Gastroesophageal sphincter (tissue), 4 donors: ENCODE data around the gene ABCC10. TPM values are rescaled to one million over a fixed set of nuclear protein-coding genes. Genes with fewer than 3 reads are reported as not detected.
A peak's percentile ranks its signal among the peaks of the same experiment; 100 is the strongest.
"Not testable (repeated sequence)": the region's sequence is repeated elsewhere in the genome, so short reads cannot be mapped to it uniquely, and the experiment has no call there.

Experiments
- ATAC-seq: fragments of 150-250 bp; one replicate; pipeline ENCODE4 v1.9.1; 2016; ENCODE audit warnings: mild to moderate bottlenecking, moderate library complexity
- H3K27ac ChIP-seq, 4 donors: fragments of 200-600 bp; sonication (generic) in 3 of 4; 1 replicate in 3 of 4; 2 replicates in 1 of 4; pipeline ENCODE4 v1.5.1; 2016 to 2019
- H3K27me3 ChIP-seq: fragments of 200-600 bp; sonication (generic); one replicate; pipeline ENCODE4 v1.5.1; 2019
- H3K36me3 ChIP-seq, 2 donors: fragments of 200-600 bp; sonication (generic); one replicate each; pipeline ENCODE4 v1.5.1; 2019; ENCODE audit warnings: control low read depth in 1 of 2
- H3K4me1 ChIP-seq, 3 donors: fragments of 200-600 bp; sonication (generic); 1 replicate in 2 of 3; 2 replicates in 1 of 3; pipeline ENCODE4 v1.5.1; 2016 to 2019; ENCODE audit warnings: control low read depth in 2 of 3
- H3K4me3 ChIP-seq, 2 donors: fragments of 200-600 bp; sonication (generic); one replicate each; pipeline ENCODE4 v1.5.1; 2019; ENCODE audit warnings: mild to moderate bottlenecking in 1 of 2, moderate library complexity in 1 of 2
- H3K9me3 ChIP-seq, 3 donors: fragments of 200-600 bp; sonication (generic); one replicate each; pipeline ENCODE4 v1.5.1; 2017 to 2019; ENCODE audit warnings: control low read depth in 2 of 3
- EP300 ChIP-seq: sonication (generic); formaldehyde crosslinking; IDR thresholded peaks from one replicate; pipeline ENCODE4 v1.6.1; 2017; ENCODE audit warnings: antibody characterized with exemption, mild to moderate bottlenecking
- POLR2A ChIP-seq, 2 donors: fragments of 450-650 bp; IDR thresholded peaks; one replicate each; pipeline ENCODE4 v1.6.1; 2017; ENCODE audit warnings: antibody characterized with exemption in 2 of 2, mild to moderate bottlenecking in 2 of 2, moderate library complexity in 1 of 2
- POLR2AphosphoS5 ChIP-seq: sonication (generic); formaldehyde crosslinking; IDR thresholded peaks from one replicate; pipeline ENCODE4 v1.6.1; 2017; ENCODE audit warnings: antibody characterized with exemption
- whole genome bisulfite sequencing, 2 donors: methylation state at CpG; one replicate each; pipeline ENCODE4 v1.1.5; 2018; ENCODE audit warnings: low coverage in 1 of 2; 5-methylcytosine and 5-hydroxymethylcytosine counted together
- total RNA-seq, 4 donors: library from RNA; depleted of rRNA; stranded (reverse); fragments of >200 nt; gene quantifications; one replicate each; pipeline ENCODE4 v1.1.0, GENCODE V29; 2016
- TF ChIP-seq, protein P1 (sequence below), 4 experiments: fragments of 200-600 bp in 2 of 4; fragments of 450-650 bp in 2 of 4; sonication (generic) in 1 of 4; IDR thresholded peaks; one replicate each; pipeline ENCODE4 v1.5.1; 2017 to 2019; ENCODE audit warnings: antibody characterized with exemption in 4 of 4, mild to moderate bottlenecking in 2 of 4, moderate library complexity in 2 of 4

The ABCC10 gene
- total RNA-seq, 4 donors from 2014 or later, result 7.1 to 19.4 (median 10.2) TPM

DNA sequence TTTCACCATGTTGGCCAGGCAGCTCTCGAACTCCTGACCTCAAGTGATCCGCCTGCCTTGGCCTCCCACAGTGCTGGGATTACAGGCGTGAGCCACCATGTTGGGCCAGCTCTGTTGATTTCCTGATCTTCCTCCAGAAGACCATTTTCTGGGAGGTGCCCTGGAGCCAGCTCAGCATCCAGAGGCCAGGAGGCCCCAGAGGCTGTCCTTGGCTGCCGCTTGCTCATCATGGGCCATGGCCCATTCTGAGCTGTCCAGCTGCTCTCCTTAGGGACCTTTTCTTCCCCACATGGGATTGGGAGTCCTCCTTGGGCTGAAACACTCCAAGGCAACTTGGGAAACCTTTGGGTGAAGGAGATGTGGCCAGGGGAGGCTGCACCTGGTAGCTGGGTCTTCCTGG lies 67.4 kb downstream of the ABCC10 start:
- Histone ChIP-seq H3K27me3 (no peaks in the 10 kb centered on the region), H3K4me3 (no peak overlapping the region), H3K27ac (no peak overlapping the region), H3K9me3 (no peaks in the 10 kb centered on the region), H3K36me3 (peaks cover 0 to 24% of the 10 kb centered on the region in 2 donors), H3K4me1 (peaks cover 2 to 41% (median 29%) of the 10 kb centered on the region in 3 donors)
- ATAC-seq, result no peak
- TF ChIP-seq, protein P1, sequence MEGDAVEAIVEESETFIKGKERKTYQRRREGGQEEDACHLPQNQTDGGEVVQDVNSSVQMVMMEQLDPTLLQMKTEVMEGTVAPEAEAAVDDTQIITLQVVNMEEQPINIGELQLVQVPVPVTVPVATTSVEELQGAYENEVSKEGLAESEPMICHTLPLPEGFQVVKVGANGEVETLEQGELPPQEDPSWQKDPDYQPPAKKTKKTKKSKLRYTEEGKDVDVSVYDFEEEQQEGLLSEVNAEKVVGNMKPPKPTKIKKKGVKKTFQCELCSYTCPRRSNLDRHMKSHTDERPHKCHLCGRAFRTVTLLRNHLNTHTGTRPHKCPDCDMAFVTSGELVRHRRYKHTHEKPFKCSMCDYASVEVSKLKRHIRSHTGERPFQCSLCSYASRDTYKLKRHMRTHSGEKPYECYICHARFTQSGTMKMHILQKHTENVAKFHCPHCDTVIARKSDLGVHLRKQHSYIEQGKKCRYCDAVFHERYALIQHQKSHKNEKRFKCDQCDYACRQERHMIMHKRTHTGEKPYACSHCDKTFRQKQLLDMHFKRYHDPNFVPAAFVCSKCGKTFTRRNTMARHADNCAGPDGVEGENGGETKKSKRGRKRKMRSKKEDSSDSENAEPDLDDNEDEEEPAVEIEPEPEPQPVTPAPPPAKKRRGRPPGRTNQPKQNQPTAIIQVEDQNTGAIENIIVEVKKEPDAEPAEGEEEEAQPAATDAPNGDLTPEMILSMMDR (IDR thresholded peaks at IDR 0.05), result no peak
- TF ChIP-seq POLR2AphosphoS5 (no peak), POLR2A (IDR thresholded peaks at IDR 0.05) (no peak), EP300 (no peak)
- 100% methylated on average over 2 of the region's 4 CpGs; no CpG with 5 or more reads in 1 of the 2 donors for WGBS, 2 donors

DNA sequence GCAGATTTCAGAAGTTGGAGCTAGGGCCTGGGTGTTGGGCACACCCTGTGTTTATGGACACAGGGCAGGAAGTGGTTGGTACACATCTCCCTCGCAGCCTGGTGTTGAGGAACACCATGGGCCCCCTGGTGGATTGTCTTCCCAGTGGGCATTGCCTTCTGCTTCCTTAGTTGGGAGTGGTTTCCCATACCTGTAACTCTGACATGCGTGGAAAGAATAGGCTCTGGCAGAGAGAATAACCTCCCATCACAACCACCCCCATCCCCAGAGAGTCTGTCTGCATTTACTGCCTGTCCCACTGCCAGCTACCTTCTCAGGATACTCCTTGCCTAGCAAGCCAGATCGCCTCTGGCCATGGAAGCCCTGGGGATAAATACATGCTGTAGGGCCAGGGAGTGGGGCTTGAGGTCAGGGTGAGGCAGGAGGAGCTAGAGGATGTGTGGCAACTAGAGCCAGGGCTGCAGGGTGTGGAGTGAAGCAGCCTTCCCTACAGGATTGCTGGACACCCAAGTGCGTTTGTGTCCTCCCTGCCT lies 68.1 kb downstream of the ABCC10 start:
- WGBS, 2 donors, result 20% methylated on average over 1 of the region's 4 CpGs; no CpG with 5 or more reads in 1 of the 2 donors
- TF ChIP-seq POLR2AphosphoS5 (no peak), POLR2A (IDR thresholded peaks at IDR 0.05) (no peak), EP300 (no peak)
- TF ChIP-seq, protein P1 (IDR thresholded peaks at IDR 0.05), result no peak
- Histone ChIP-seq H3K27ac (no peak overlapping the region), H3K36me3 (peaks cover 0 to 31% of the 10 kb centered on the region in 2 donors), H3K4me3 (no peak overlapping the region), H3K9me3 (no peaks in the 10 kb centered on the region), H3K4me1 (peaks cover 2 to 42% (median 29%) of the 10 kb centered on the region in 3 donors), H3K27me3 (no peaks in the 10 kb centered on the region)
- no peak for ATAC-seq

DNA sequence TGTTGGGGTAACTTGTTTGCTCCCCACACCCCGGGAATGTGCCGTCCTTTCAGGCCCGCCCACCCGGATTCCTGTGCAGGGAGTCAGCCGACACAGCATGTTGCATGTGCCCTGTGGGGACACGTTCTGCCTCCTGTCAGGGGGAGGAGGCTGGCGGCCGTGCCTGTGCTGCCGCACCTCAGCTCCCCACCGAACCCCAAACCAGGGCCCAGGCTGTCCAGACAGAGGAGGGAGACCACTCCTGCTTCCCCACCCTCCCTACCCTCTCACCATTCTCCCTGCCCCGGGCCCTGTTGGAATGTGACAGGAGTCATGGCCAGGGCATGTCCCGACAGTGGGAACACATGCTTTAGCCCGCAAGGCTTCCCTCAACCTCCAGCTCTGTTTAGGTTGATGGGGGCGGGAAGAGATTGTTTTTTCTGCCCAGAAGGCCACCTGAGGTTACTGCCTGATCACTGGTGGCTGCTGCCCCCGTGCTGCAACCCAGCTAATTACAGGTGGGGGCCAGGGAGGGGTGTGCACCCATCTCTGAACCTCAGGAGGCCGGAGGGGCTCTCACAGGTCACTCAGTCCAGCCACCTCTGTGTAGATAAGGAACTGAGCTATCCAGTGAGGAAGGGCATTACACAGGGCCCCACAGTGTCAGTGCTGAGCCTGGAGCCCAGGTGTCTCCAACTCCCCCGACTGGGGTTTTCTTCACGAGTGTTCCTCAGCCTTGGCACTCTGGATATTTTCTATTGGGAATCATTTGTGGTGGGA lies 69.2 kb downstream of the ABCC10 start:
- H3K4me3 ChIP-seq, result no peak overlapping the region
- no peaks in the 10 kb centered on the region for H3K9me3 ChIP-seq
- WGBS, 2 donors, result 0% methylated on average over 1 of the region's 18 CpGs; no CpG with 5 or more reads in 1 of the 2 donors
- H3K27ac ChIP-seq, result no peak overlapping the region
- ATAC-seq, result peak; percentile 13
- peaks cover 0 to 42% of the 10 kb centered on the region in 2 donors for H3K36me3 ChIP-seq
- TF ChIP-seq POLR2A (IDR thresholded peaks at IDR 0.05), result no peak
- no peak for TF ChIP-seq EP300
- TF ChIP-seq, protein P1 (IDR thresholded peaks at IDR 0.05), result peak in 3 of 4 experiments; percentile 44 to 68 (median 48)
- TF ChIP-seq POLR2AphosphoS5, result no peak
- no peaks in the 10 kb centered on the region for H3K27me3 ChIP-seq
- H3K4me1 ChIP-seq, result peaks cover 2 to 42% (median 29%) of the 10 kb centered on the region in 3 donors

DNA sequence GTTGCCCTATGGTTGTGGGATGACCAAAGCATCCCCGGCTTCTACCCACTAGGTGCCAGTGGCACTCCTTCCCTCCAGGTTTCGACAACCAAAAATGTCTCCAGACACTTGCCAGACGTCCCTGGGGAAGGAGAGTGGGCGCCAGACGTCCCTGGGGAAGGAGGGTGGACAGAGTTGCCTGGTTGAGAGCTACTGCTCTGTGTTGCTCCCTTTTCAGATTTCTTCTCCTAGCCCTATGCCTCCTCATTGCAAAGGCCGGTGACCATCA lies 69.7 kb downstream of the ABCC10 start:
- 80 to 100% methylated on average over 1 to 2 of the region's 6 CpGs for WGBS, 2 donors
- H3K36me3 ChIP-seq, result peaks cover 0 to 47% of the 10 kb centered on the region in 2 donors
- H3K4me3 ChIP-seq, result no peak overlapping the region
- no peaks in the 10 kb centered on the region for H3K9me3 ChIP-seq
- peaks cover 0 to 42% (median 25%) of the 10 kb centered on the region in 3 donors for H3K4me1 ChIP-seq
- no peaks in the 10 kb centered on the region for H3K27me3 ChIP-seq
- TF ChIP-seq POLR2AphosphoS5, result no peak
- no peak for TF ChIP-seq POLR2A (IDR thresholded peaks at IDR 0.05)
- no peak for TF ChIP-seq EP300
- TF ChIP-seq, protein P1 (IDR thresholded peaks at IDR 0.05), result no peak
- ATAC-seq, result no peak
- H3K27ac ChIP-seq, result no peak overlapping the region

DNA sequence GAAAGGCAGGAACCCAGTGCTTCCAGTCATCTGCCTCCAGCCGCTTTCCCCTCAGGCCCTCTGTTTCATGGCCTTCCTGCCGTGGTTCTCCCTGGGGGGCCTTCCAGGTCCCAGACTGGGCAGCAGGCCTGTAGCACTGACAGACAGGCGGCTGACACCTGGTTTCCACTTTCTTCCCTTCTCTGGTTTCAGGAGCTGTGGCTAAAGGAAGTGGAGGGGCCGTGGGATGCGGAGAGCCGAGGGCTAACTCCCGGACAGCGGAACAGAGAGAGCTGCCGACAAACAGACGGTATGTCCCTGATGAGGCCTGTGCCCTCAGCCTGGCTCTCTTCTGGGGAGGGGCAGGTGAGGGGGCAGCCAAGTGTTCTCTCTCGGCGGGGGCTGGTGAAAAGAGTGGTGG lies 70.3 kb downstream of the ABCC10 start:
- no peak for TF ChIP-seq POLR2A (IDR thresholded peaks at IDR 0.05)
- Histone ChIP-seq H3K9me3 (no peaks in the 10 kb centered on the region), H3K4me1 (peaks cover 0 to 42% (median 19%) of the 10 kb centered on the region in 3 donors), H3K27ac (no peak overlapping the region), H3K36me3 (peaks cover 0 to 53% of the 10 kb centered on the region in 2 donors), H3K27me3 (no peaks in the 10 kb centered on the region), H3K4me3 (no peak overlapping the region)
- no peak for ATAC-seq
- 77 to 81% methylated on average over 4 to 7 of the region's 12 CpGs for WGBS, 2 donors

DNA sequence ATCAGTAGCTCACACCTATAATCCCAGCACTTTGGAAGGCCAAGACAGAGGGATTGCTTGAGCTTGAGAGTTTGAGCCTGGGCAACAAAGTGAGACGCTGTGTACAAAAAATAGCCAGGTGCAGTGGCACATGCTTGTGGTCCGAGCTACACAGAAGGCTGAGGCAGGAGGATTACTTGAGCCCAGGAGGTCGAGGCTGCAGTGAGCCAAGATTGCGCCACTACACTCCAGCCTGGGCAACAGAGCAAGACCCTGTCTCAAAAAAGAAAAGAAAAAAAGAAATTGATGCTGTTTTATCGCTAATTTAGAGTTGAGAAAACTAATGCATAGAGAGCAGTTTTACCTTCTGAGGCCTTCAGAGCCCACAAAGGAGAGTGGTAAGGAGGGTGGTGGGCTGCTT lies 71.0 kb downstream of the ABCC10 start:
- not testable (repeated sequence) for H3K27me3 ChIP-seq, H3K9me3 ChIP-seq, H3K4me3 ChIP-seq, H3K27ac ChIP-seq, ATAC-seq
- Histone ChIP-seq H3K36me3 (peaks cover 0 to 59% of the 10 kb centered on the region in 2 donors), H3K4me1 (peaks cover 0 to 42% (median 15%) of the 10 kb centered on the region in 3 donors)
- WGBS, 2 donors, result 83 to 100% methylated on average over 1 to 5 of the region's 5 CpGs
